Caco-2 (cell line): ENCODE results near the gene SNX5. TPM values are rescaled to one million over a fixed set of nuclear protein-coding genes. Genes with fewer than 3 reads are reported as not detected.

Source experiments
- BruUV-seq: library from RNA; stranded (reverse); fragments of 400-500 nt; replicated peaks from 2 replicates; lab custom pipeline; 2021; lab: Mats Ljungman, UMichigan
- CTCF ChIA-PET: fragments of 300-600 bp; sonication (Branson Sonifier 250); formaldehyde crosslinking; loops from one replicate; lab custom pipeline; 2022; ENCODE audit warnings: antibody characterized with exemption; lab: Charles Lee
- POLR2A ChIA-PET: fragments of 300-600 bp; sonication (Branson Sonifier 250); formaldehyde crosslinking; loops from one replicate; lab custom pipeline; 2022; ENCODE audit warnings: antibody characterized with exemption; lab: Charles Lee
- DNase-seq, 2 experiments: peaks; one replicate each; pipeline versions ENCODE4 v3.0.0 to v3.0.0-alpha.2; 2020 to 2022
- H3K27me3 ChIP-seq: replicated peaks from 2 replicates; pipeline ENCODE4 v1.6.0; 2011; ENCODE audit warnings: low read length; ENCODE audit not compliant: control insufficient read depth, insufficient read depth
- H3K36me3 ChIP-seq: 2 replicates; pipeline ENCODE4 v1.5.1; 2011; ENCODE audit warnings: low read length; ENCODE audit not compliant: control insufficient read depth, insufficient read depth
- H3K4me1 ChIP-seq: fragments of 250-450 bp; sonication (Bioruptor Pico); 2 replicates; pipeline ENCODE4 v1.5.1; 2020; ENCODE audit warnings: mild to moderate bottlenecking
- H3K4me3 ChIP-seq: 2 replicates; pipeline ENCODE4 v1.5.1; 2011; ENCODE audit warnings: low read depth, mild to moderate bottlenecking, control low read depth, low read length
- H3K9me3 ChIP-seq: fragments of 250-450 bp; sonication (Bioruptor Pico); 2 replicates; pipeline ENCODE4 v1.5.1; 2020; ENCODE audit warnings: mild to moderate bottlenecking, moderate library complexity
- H3K27ac Mint-ChIP-seq: one replicate; pipeline ENCODE4 v1.8.0; 2022; ENCODE audit warnings: mixed read lengths; ENCODE audit not compliant: unreplicated experiment
- H3K27me3 Mint-ChIP-seq: one replicate; pipeline ENCODE4 v1.8.0; 2022; ENCODE audit warnings: mixed read lengths; ENCODE audit not compliant: insufficient read depth, unreplicated experiment
- H3K36me3 Mint-ChIP-seq: one replicate; pipeline ENCODE4 v1.8.0; 2022; ENCODE audit warnings: mild to moderate bottlenecking, mixed read lengths; ENCODE audit not compliant: insufficient read depth, unreplicated experiment
- H3K4me1 Mint-ChIP-seq: one replicate; pipeline ENCODE4 v1.8.0; 2022; ENCODE audit warnings: low read depth, mixed read lengths; ENCODE audit not compliant: unreplicated experiment
- H3K4me3 Mint-ChIP-seq: one replicate; pipeline ENCODE4 v1.8.0; 2022; ENCODE audit warnings: mild to moderate bottlenecking, moderate library complexity, mixed read lengths; ENCODE audit not compliant: unreplicated experiment
- H3K9me3 Mint-ChIP-seq: one replicate; pipeline ENCODE4 v1.8.0; 2022; ENCODE audit warnings: mixed read lengths; ENCODE audit not compliant: unreplicated experiment
- intact Hi-C: fragments of 100-400 bp; cut with micrococcal nuclease; formaldehyde crosslinking; loops from one replicate; pipeline ENCODE4 v1.10.0; 2022; ENCODE audit not compliant: unreplicated experiment
- total RNA-seq: library from RNA; stranded (reverse); gene quantifications from 2 replicates; pipeline ENCODE4 v1.2.3, GENCODE V29; 2022
- TF ChIP-seq, protein P1 (sequence below), 2 experiments: fragments of 200-600 bp in 1 of 2; IDR thresholded peaks; 1 replicate in 1 of 2; 2 replicates in 1 of 2; pipeline versions ENCODE4 v1.5.1 to v1.8.0; 2011 to 2022; ENCODE audit warnings: antibody characterized with exemption in 1 of 2, control low read depth in 1 of 2, inconsistent platforms in 1 of 2, low read depth in 1 of 2, low read length in 1 of 2, mild to moderate bottlenecking in 1 of 2, moderate library complexity in 1 of 2; ENCODE audit not compliant: insufficient read depth in 1 of 2, severe bottlenecking in 1 of 2, unreplicated experiment in 1 of 2

SNX5 gene
- total RNA-seq, 1 experiment from 2014 or later, result 299 TPM

DNA sequence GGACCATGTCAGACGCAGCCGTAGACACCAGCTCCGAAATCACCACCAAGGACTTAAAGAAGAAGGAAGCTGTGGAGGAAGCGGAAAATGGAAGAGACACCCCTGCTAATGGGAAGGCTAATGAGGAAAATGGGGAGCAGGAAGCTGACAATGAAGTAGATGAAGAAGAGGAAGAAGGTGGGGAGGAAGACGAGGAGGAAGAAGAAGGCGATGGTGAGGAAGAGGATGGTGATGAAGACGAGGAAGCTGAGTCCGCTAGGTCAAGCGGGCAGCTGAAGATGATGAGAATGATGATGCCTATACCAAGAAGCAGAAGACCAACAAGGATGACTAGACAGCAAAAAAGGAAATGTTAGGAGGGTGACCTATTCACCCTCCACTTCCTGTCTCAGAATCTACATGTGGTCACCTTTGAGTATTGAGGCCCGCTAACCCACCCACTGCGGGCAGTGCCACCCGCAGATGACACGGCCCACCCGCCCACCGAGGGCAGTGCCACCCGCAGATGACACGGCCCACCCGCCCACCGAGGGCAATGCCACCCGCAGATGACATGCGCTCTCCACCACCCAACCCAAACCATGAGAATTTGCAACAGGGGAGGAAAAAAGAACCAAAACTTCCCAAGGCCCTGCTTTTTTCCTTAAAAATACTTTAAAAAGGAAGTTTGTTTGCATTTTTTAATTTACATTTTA is 43.5 kb upstream of the SNX5 start:
- ChIA-PET CTCF (no interaction called here), POLR2A (no interaction called here)
- H3K4me3 ChIP-seq, result no peak overlapping the region

DNA sequence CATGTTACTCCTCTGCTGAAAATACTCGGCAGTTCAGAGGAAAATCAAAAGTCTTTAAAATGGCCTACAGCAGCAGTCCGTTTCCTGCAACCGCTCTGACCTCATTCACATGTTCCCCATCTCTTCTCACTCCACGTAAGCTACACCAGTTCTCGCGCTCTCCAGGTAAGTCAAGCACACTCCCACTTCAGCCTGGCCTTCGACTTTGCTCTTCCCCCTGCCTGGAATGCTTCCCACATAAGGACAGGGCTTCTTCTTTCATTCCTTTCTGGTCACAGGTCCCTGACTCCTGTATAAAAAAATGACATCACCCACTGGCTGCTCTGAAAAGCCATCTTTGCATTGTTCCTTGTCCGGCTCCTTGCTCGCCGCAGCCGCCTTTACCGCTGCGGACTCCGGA is 42.9 kb upstream of the SNX5 start:
- peaks cover 9% of the 10 kb centered on the region; the same call in 1 of the 2 replicates for H3K4me1 ChIP-seq
- intact Hi-C loops, result no loop called here
- no TSS peak for BruUV-seq
- ChIA-PET CTCF (no interaction called here), POLR2A (no interaction called here)
- Mint-ChIP-seq H3K27me3 (no peaks in the 10 kb centered on the region), H3K4me1 (peaks cover 19% of the 10 kb centered on the region), H3K4me3 (no peak overlapping the region), H3K36me3 (peaks cover 6% of the 10 kb centered on the region), H3K27ac (no peak overlapping the region), H3K9me3 (no peaks in the 10 kb centered on the region)
- TF ChIP-seq, protein P1, sequence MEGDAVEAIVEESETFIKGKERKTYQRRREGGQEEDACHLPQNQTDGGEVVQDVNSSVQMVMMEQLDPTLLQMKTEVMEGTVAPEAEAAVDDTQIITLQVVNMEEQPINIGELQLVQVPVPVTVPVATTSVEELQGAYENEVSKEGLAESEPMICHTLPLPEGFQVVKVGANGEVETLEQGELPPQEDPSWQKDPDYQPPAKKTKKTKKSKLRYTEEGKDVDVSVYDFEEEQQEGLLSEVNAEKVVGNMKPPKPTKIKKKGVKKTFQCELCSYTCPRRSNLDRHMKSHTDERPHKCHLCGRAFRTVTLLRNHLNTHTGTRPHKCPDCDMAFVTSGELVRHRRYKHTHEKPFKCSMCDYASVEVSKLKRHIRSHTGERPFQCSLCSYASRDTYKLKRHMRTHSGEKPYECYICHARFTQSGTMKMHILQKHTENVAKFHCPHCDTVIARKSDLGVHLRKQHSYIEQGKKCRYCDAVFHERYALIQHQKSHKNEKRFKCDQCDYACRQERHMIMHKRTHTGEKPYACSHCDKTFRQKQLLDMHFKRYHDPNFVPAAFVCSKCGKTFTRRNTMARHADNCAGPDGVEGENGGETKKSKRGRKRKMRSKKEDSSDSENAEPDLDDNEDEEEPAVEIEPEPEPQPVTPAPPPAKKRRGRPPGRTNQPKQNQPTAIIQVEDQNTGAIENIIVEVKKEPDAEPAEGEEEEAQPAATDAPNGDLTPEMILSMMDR (IDR thresholded peaks at IDR 0.05; ENCODE audit: insufficient read depth in 1 of 2, low read depth in 1 of 2, low read length in 1 of 2, severe bottlenecking in 1 of 2, unreplicated experiment in 1 of 2), result no peak
- H3K27me3 ChIP-seq, result no peaks in the 10 kb centered on the region
- no peak overlapping the region for H3K4me3 ChIP-seq
- no peaks in the 10 kb centered on the region for H3K9me3 ChIP-seq
- no peaks in the 10 kb centered on the region; the same call in 1 of the 2 replicates for H3K36me3 ChIP-seq
- no peak for DNase-seq

More for the DNA sequence above, 43.5 kb upstream of the SNX5 start:
- TF ChIP-seq, protein P1 (IDR thresholded peaks at IDR 0.05; ENCODE audit: insufficient read depth in 1 of 2, low read depth in 1 of 2, low read length in 1 of 2, severe bottlenecking in 1 of 2, unreplicated experiment in 1 of 2), result no peak
- Mint-ChIP-seq H3K9me3 (no peaks in the 10 kb centered on the region), H3K27ac (no peak overlapping the region), H3K4me3 (no peak overlapping the region), H3K4me1 (peaks cover 19% of the 10 kb centered on the region), H3K36me3 (peaks cover 6% of the 10 kb centered on the region), H3K27me3 (no peaks in the 10 kb centered on the region)
- Histone ChIP-seq H3K27me3 (no peaks in the 10 kb centered on the region), H3K9me3 (no peaks in the 10 kb centered on the region), H3K36me3 (no peaks in the 10 kb centered on the region; the same call in 1 of the 2 replicates), H3K4me1 (peaks cover 3% of the 10 kb centered on the region; the same call in 1 of the 2 replicates)
- DNase-seq, result no peak
- no TSS peak for BruUV-seq
- intact Hi-C loops, result no loop called here

DNA sequence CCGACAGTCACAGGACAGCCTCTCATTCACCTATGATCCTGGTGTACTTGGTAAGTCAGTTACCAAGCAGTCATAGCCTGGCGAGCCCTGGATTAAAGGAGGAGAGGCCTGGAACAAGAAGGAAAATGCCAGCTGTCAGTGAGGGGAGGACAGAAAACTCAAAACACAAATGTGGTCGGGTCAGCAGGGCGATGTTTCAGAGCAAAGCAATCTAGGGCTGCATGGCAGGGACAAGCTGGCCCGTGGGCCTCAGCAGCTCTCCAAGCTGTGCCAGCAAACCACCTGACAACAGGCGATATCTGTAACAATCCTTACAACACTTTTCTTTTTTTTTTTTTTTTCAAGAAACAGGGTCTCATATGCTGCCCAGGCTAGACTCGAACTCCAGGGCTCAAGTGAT is 40.5 kb upstream of the SNX5 start:
- POLR2A ChIA-PET, result no interaction called here
- intact Hi-C loops, result no loop called here

More for the DNA sequence above, 40.5 kb upstream of the SNX5 start:
- Mint-ChIP-seq H3K9me3 (no peaks in the 10 kb centered on the region), H3K27ac (no peak overlapping the region), H3K4me3 (no peak overlapping the region), H3K4me1 (peaks cover 19% of the 10 kb centered on the region), H3K27me3 (no peaks in the 10 kb centered on the region), H3K36me3 (peaks cover 7% of the 10 kb centered on the region)
- H3K27me3 ChIP-seq, result no peaks in the 10 kb centered on the region
- CTCF ChIA-PET, result no interaction called here
- H3K4me1 ChIP-seq, result peaks cover 30% of the 10 kb centered on the region
- TF ChIP-seq, protein P1 (IDR thresholded peaks at IDR 0.05; ENCODE audit: insufficient read depth in 1 of 2, low read depth in 1 of 2, low read length in 1 of 2, severe bottlenecking in 1 of 2, unreplicated experiment in 1 of 2), result no peak
- no peak overlapping the region for H3K4me3 ChIP-seq
- H3K9me3 ChIP-seq, result no peaks in the 10 kb centered on the region
- no peak for DNase-seq
- BruUV-seq, result no TSS peak
- H3K36me3 ChIP-seq, result no peaks in the 10 kb centered on the region; the same call in 1 of the 2 replicates
